Neutrophil (primary cell): ENCODE measurements around the gene GPC6.

Experiments
- H3K27ac ChIP-seq: fragments of 200-600 bp; sonication (generic); 2 replicates; pipeline ENCODE4 v1.5.1; 2016; ENCODE audit warnings: mild to moderate bottlenecking, moderate library complexity
- H3K27me3 ChIP-seq: fragments of 200-600 bp; sonication (generic); 2 replicates; pipeline ENCODE4 v1.6.0; 2016; ENCODE audit warnings: mild to moderate bottlenecking
- H3K36me3 ChIP-seq: fragments of 200-600 bp; sonication (generic); 2 replicates; pipeline ENCODE4 v1.5.1; 2017
- H3K4me1 ChIP-seq, 2 experiments: fragments of 200-600 bp in 1 of 2; sonication (generic) in 1 of 2; 1 replicate in 1 of 2; 2 replicates in 1 of 2; pipeline versions ENCODE4 v1.5.1 to v1.6.1; 2013 to 2016; ENCODE audit warnings: low read depth in 1 of 2, low read length in 1 of 2, mild to moderate bottlenecking in 1 of 2, moderate library complexity in 1 of 2; ENCODE audit not compliant: control insufficient read depth in 1 of 2, insufficient read depth in 1 of 2
- H3K4me3 ChIP-seq, 2 experiments: fragments of 200-600 bp in 1 of 2; sonication (generic) in 1 of 2; 1 replicate in 1 of 2; 2 replicates in 1 of 2; pipeline ENCODE4 v1.5.1; 2013 to 2016; ENCODE audit warnings: low read depth in 1 of 2, low read length in 1 of 2, mild to moderate bottlenecking in 1 of 2, moderate library complexity in 1 of 2
- H3K9me3 ChIP-seq: fragments of 200-600 bp; sonication (generic); 2 replicates; pipeline ENCODE4 v1.5.1; 2016
- TF ChIP-seq, protein P1 (sequence below): fragments of 200-600 bp; sonication (generic); IDR thresholded peaks from 2 replicates; pipeline ENCODE4 v1.5.1; 2016; ENCODE audit warnings: antibody characterized with exemption

Gene GPC6

DNA sequence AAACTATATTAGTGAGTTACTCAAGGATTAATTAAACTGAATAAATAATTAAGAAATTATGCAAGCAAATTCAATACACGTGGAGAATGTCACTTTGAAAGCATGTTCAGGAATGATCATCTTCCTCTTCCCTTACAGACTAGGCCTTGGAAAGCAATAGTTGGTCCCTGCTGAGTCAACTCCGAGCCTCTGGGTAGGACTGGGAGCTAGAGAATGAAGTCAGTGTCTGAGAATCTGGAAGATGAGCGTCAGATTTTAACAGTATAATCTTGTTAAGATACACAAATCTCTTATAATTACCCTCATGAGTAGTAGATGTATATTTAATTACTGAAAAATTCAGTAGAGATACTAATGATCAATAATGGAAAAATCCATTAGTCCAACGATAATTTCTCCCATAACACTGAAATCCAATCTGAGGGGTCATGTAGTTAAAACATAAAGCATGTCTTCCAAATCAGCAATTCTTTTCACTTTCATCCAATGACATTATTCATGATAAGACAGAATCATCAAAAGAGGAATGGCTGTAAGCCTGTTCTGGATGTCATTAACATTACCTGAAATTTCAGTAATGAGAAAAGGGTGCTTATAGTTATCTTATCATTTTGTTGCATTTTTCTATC, 829.9 kb downstream of the GPC6 start:
- no peaks in the 10 kb centered on the region for H3K9me3 ChIP-seq
- no peaks in the 10 kb centered on the region for H3K4me1 ChIP-seq
- TF ChIP-seq, protein P1, sequence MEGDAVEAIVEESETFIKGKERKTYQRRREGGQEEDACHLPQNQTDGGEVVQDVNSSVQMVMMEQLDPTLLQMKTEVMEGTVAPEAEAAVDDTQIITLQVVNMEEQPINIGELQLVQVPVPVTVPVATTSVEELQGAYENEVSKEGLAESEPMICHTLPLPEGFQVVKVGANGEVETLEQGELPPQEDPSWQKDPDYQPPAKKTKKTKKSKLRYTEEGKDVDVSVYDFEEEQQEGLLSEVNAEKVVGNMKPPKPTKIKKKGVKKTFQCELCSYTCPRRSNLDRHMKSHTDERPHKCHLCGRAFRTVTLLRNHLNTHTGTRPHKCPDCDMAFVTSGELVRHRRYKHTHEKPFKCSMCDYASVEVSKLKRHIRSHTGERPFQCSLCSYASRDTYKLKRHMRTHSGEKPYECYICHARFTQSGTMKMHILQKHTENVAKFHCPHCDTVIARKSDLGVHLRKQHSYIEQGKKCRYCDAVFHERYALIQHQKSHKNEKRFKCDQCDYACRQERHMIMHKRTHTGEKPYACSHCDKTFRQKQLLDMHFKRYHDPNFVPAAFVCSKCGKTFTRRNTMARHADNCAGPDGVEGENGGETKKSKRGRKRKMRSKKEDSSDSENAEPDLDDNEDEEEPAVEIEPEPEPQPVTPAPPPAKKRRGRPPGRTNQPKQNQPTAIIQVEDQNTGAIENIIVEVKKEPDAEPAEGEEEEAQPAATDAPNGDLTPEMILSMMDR, result no peak
- no peak overlapping the region for H3K4me3 ChIP-seq
- H3K27ac ChIP-seq, result no peak overlapping the region
- H3K27me3 ChIP-seq, result no peaks in the 10 kb centered on the region
- no peaks in the 10 kb centered on the region for H3K36me3 ChIP-seq

DNA sequence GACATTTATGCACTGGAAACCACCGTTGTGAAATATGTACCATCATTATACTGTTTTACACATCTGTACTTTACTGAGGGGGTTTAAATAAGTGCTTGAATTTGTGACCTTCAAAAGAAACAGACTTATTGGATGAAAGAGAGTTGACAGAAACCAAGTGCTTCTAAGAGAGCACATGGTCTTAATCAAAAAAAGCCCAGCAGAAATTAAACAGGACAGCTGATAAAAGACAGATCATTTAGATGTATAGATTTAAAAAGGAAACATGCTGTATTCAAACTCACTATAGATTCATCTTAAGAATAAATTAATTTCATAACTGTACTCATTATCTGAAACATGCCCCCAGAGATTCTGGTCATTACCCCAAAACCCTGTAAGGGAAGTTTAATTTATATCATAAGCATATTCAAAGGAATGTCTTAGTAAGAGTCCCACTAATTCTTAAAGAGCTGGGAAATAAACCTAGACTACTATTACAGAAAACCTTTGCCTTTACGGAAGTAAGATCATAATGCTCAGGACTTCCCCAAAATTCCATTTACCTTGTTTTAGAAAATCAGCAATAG, 831.1 kb downstream of the GPC6 start:
- Histone ChIP-seq H3K9me3 (no peaks in the 10 kb centered on the region), H3K36me3 (no peaks in the 10 kb centered on the region), H3K27ac (no peak overlapping the region), H3K4me1 (no peaks in the 10 kb centered on the region), H3K27me3 (no peaks in the 10 kb centered on the region), H3K4me3 (no peak overlapping the region)
- TF ChIP-seq, protein P1, result no peak

DNA sequence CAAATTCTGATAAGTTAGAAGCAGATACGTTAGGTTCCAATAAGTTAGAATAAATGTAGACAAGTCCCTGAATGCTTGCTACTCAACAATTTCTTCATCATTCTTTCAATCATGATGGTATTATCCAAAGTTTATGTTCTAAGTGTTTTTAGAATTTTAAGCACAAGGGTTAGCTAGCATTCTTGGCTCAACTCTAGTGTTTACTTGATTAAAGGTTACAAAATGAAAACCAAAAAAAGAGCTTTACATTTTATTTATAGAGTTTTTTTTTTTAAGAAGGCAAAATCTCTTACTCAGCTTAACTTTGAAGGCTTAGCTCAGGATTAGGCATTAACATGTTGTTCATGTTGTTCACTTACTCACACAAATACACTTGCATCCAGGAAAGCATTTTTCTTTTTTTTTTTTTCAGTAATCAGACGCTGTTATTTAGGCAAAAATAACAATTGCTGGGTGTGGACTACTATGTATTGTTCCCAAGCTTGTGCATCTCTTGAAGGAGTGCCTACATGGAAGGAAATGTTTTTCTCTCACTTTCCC, 832.3 kb downstream of the GPC6 start:
- no peaks in the 10 kb centered on the region for H3K36me3 ChIP-seq
- H3K27me3 ChIP-seq, result no peaks in the 10 kb centered on the region
- no peak overlapping the region for H3K27ac ChIP-seq
- H3K4me3 ChIP-seq, result no peak overlapping the region
- H3K4me1 ChIP-seq, result no peaks in the 10 kb centered on the region
- H3K9me3 ChIP-seq, result no peaks in the 10 kb centered on the region
- TF ChIP-seq, protein P1, result no peak

DNA sequence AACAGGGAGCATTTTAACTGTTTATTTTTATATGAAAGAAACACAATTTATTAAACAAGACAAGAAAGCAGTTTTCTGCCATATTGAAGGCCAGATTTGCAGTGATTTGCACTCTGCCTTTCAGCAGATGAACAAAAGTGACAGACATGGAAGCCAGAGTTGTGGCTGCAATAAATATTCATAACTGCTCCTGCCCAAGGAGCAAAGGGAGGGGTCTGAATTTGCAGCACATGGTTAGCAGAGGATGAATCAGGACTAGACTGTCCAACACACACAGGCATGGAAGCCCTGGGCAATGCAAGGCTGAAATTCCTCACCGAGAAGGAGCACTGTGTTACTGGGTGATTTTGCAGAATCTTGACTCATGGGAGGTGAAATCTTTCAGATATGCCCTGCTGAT, 834.7 kb downstream of the GPC6 start:
- Histone ChIP-seq H3K9me3 (no peaks in the 10 kb centered on the region), H3K4me1 (no peaks in the 10 kb centered on the region), H3K36me3 (no peaks in the 10 kb centered on the region), H3K27me3 (no peaks in the 10 kb centered on the region), H3K4me3 (no peak overlapping the region), H3K27ac (no peak overlapping the region)
- TF ChIP-seq, protein P1, result no peak

DNA sequence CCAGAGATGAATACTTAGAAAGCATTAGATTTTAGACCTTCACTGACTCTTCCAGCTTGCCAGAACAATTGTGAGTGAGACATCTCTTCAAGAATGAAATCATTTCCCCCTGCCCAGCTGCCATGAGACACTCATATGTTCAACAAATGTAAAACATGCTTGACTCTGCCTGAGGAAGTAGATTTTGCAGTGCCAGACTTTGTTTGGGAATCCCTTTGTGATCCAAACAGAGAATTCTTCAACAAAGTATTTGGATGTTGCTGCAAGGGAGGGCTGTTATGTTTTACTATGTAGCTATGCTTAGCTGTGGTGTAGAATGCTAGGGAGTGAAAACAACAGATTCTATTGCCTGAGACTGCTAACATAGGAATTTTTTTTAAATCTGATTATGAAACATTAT, 836.5 kb downstream of the GPC6 start:
- Histone ChIP-seq H3K27me3 (no peaks in the 10 kb centered on the region), H3K4me1 (no peaks in the 10 kb centered on the region), H3K9me3 (no peaks in the 10 kb centered on the region), H3K27ac (no peak overlapping the region), H3K36me3 (no peaks in the 10 kb centered on the region), H3K4me3 (no peak overlapping the region)
- TF ChIP-seq, protein P1, result no peak
